SU-DHL-6 (cell line): Measurements from ENCODE around the gene ABCG1.
A peak's percentile ranks its signal among the peaks of the same experiment; 100 is the strongest.

ENCODE experiments used
- H2AFZ ChIP-seq: fragments of 200-600 bp; sonication (generic); 2 replicates; pipeline ENCODE4 v1.6.1; 2014; ENCODE audit warnings: low read depth, mild to moderate bottlenecking, moderate library complexity, mixed read lengths, antibody characterized with exemption, low read length; ENCODE audit not compliant: severe bottlenecking
- H3F3A ChIP-seq: fragments of 200-600 bp; shearing (Covaris generic); 2 replicates; pipeline ENCODE4 v1.6.0; 2016; ENCODE audit warnings: antibody characterized with exemption, mild to moderate bottlenecking; ENCODE audit not compliant: insufficient read depth
- H3K27ac ChIP-seq: fragments of 200-600 bp; sonication (generic); 2 replicates; pipeline ENCODE4 v1.5.1; 2016; ENCODE audit warnings: low read depth, mild to moderate bottlenecking, low read length, moderate library complexity, mixed read lengths
- H3K27me3 ChIP-seq: fragments of 200-600 bp; sonication (generic), shearing (Covaris generic); 2 replicates; pipeline ENCODE4 v1.6.0; 2014; ENCODE audit warnings: mild to moderate bottlenecking, low read length
- H3K36me3 ChIP-seq: fragments of 200-600 bp; sonication (generic); 2 replicates; pipeline ENCODE4 v1.6.1; 2014; ENCODE audit warnings: mild to moderate bottlenecking, low read length, mixed read lengths
- H3K4me2 ChIP-seq: fragments of 300-600, 200-600 bp; shearing (Covaris generic), sonication (generic); 2 replicates; pipeline ENCODE4 v1.6.0; 2014; ENCODE audit warnings: low read length, low read depth, mild to moderate bottlenecking; ENCODE audit not compliant: poor library complexity, severe bottlenecking
- H3K4me3 ChIP-seq: fragments of 200-600 bp; sonication (generic); 2 replicates; pipeline ENCODE4 v1.5.1; 2014; ENCODE audit warnings: antibody characterized with exemption, low read length, mild to moderate bottlenecking, mixed read lengths; ENCODE audit not compliant: insufficient read depth, poor library complexity, severe bottlenecking
- H3K79me2 ChIP-seq: fragments of 200-600 bp; sonication (generic); 2 replicates; pipeline ENCODE4 v1.6.1; 2014; ENCODE audit warnings: mild to moderate bottlenecking, low read length, moderate library complexity; ENCODE audit not compliant: insufficient read depth
- H3K9ac ChIP-seq: fragments of 200-600 bp; sonication (generic); 2 replicates; pipeline ENCODE4 v1.7.0; 2014; ENCODE audit warnings: mild to moderate bottlenecking, low read length
- H3K9me2 ChIP-seq: fragments of 200-600 bp; sonication (generic); replicated peaks from 2 replicates; pipeline ENCODE4 v1.6.1; 2014; ENCODE audit warnings: low read length; ENCODE audit not compliant: insufficient read depth
- H3K9me3 ChIP-seq: fragments of 200-600 bp; sonication (generic); 2 replicates; pipeline ENCODE4 v1.6.1; 2014; ENCODE audit warnings: low read length, mixed read lengths; ENCODE audit not compliant: insufficient read depth
- H4K20me1 ChIP-seq: fragments of 200-600 bp; sonication (generic); 2 replicates; pipeline ENCODE4 v1.6.1; 2014; ENCODE audit warnings: low read depth, mild to moderate bottlenecking, antibody characterized with exemption, low read length, moderate library complexity, mixed read lengths
- CTCF ChIP-seq: fragments of 200-600 bp; sonication (generic); IDR thresholded peaks from one replicate; pipeline ENCODE4 v1.5.1; 2017; ENCODE audit warnings: antibody characterized with exemption, mild to moderate bottlenecking, low read length, moderate library complexity; ENCODE audit not compliant: insufficient read depth, poor library complexity, severe bottlenecking
- EZH2phosphoT487 ChIP-seq: fragments of 200-600 bp; sonication (generic), shearing (Covaris generic); conservative IDR thresholded peaks from 2 replicates; pipeline ENCODE4 v1.6.1; 2018; ENCODE audit warnings: mild to moderate bottlenecking, antibody characterized with exemption, low read length, moderate library complexity, mixed read lengths

Gene ABCG1

GRCh38 chr21:42225571-42226155, 6.7 kb downstream of the ABCG1 start:
- no peaks in the 10 kb centered on the region for H3K9me3 ChIP-seq
- no peak overlapping the region for H3K4me3 ChIP-seq
- H3K27ac ChIP-seq, result no peak overlapping the region
- no peak overlapping the region for H3K4me2 ChIP-seq
- TF ChIP-seq EZH2phosphoT487 (no peak), CTCF (no peak)
- H3K9ac ChIP-seq, result no peak overlapping the region
- H2AFZ ChIP-seq, result no peak overlapping the region
- no peaks in the 10 kb centered on the region for H4K20me1 ChIP-seq
- no peaks in the 10 kb centered on the region for H3K79me2 ChIP-seq
- no peaks in the 10 kb centered on the region for H3K27me3 ChIP-seq
- H3F3A ChIP-seq, result no peaks in the 10 kb centered on the region
- H3K9me2 ChIP-seq, result no peaks in the 10 kb centered on the region
- H3K36me3 ChIP-seq, result no peaks in the 10 kb centered on the region

DNA sequence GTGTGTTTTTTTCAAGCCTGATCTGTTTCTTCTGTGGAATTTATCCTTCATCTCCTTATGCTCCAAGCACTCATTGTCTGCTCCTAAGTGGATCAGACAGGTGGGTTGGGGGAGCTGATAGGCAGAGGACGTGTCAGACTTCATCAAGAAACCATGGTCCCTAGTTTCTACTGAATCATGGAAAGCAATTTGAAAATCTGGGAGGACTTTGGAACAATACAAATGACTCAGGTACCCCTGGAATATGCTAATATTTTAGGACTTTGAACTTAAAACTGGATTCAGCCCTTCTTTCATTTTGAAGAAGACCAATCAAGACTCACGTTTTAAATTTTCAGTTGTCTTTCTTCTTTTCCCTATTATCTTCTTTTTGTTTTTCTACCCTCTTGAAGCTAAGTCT, 7.7 kb downstream of the ABCG1 start:
- Histone ChIP-seq H4K20me1 (no peaks in the 10 kb centered on the region), H3K27me3 (no peaks in the 10 kb centered on the region), H3K79me2 (no peaks in the 10 kb centered on the region), H3K4me2 (no peak overlapping the region), H3K9me2 (no peaks in the 10 kb centered on the region), H3K9me3 (no peaks in the 10 kb centered on the region), H3K36me3 (no peaks in the 10 kb centered on the region), H3K9ac (no peak overlapping the region), H2AFZ (no peak overlapping the region), H3K27ac (no peak overlapping the region), H3K4me3 (no peak overlapping the region), H3F3A (no peaks in the 10 kb centered on the region)
- TF ChIP-seq CTCF (no peak), EZH2phosphoT487 (no peak)

DNA sequence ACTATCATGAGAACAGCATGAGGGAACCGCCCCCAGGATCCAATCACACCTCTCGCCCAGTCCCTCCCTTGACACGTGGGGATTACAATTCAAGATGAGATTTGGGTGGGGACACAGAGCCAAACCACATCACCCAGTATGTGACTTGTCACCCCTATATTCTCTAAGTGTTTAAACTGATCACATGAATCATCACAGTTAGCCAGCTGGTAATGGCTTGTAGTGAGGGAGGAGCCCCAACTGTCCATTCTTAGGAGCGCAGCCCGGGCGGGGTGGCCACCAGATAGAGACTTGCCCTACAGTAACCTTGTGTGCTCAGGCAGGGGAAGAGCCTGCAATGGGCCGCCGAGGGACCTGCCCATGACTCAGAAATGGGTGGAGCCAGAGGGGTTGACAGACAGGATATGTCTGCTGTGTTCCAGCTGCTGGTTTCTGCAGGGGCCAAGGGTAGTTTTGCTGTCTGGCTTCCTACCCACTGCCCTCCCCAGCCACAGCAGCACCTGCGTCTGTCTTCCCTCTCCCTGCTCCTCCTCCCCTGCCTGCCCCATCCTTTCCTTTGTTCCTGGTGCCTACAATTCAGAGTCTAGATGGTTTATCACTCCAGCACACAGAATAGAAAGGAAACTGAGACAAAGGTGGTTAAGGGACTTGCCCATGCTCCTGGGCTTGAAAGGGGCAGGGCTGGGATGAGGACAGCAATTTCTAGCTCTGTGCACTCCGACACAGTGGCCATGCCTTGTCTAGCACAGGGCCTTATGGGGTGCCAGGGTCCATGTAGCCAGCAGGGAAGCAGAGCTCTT, 9.2 kb downstream of the ABCG1 start:
- no peak overlapping the region for H3K4me2 ChIP-seq
- H2AFZ ChIP-seq, result no peak overlapping the region
- TF ChIP-seq EZH2phosphoT487, result no peak
- TF ChIP-seq CTCF, result no peak

More for the DNA sequence above, 9.2 kb downstream of the ABCG1 start:
- Histone ChIP-seq H3K9me2 (no peaks in the 10 kb centered on the region), H3K79me2 (no peaks in the 10 kb centered on the region), H3K27me3 (no peaks in the 10 kb centered on the region), H3F3A (peaks cover 9% of the 10 kb centered on the region), H3K27ac (no peak overlapping the region), H3K36me3 (no peaks in the 10 kb centered on the region), H3K9ac (0 out of 2 replicates have a peak overlapping the region, but pooled peaks have one; percentile 5), H3K9me3 (no peaks in the 10 kb centered on the region), H4K20me1 (no peaks in the 10 kb centered on the region), H3K4me3 (no peak overlapping the region)
